HTR-8/SVneo (cell line): ENCODE data around the gene PRCC.

Source experiments
- DNase-seq: peaks from one replicate; pipeline ENCODE4 v3.0.0; 2011; ENCODE audit warnings: low spot score, mixed read lengths; ENCODE audit not compliant: insufficient read length
- FAIRE-seq: peaks from 2 replicates; lab custom pipeline; 2011; peaks lifted over from hg19 to GRCh38; lab: Jason Lieb, UNC

PRCC gene

DNA sequence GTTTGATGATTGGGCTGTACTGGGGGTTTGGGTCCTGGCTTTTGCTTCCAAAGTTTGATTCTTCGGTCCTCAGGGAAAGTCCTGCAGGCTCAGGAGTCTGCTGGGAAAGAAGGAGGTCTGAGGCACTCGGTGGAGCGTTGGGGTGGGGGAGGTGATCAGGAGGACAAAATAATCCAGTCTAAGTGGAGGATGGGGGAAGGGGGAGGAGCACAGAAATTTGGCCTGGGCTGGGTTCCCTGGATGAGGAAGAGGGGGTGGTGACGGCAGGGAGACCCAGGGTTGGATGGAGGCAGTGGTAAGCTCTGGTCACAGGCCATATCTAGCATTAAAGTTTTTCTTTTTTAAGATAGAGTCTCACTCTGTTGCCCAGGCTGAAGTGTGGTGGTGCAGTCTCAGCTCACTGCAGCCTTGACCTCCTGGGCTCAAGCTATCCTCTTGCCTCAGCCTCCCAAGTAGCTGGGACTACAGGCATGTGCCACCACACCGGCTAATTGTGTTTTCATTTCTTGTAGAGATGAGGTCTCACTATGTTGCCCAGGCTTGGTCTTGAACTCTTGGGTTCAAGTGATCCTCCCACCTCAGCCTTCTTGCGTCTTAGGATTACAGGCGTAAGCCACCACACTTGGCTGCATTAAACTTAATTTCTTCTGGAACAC lies 42.5 kb downstream of the PRCC start:
- FAIRE-seq: no peak
- DNase-seq: no peak

DNA sequence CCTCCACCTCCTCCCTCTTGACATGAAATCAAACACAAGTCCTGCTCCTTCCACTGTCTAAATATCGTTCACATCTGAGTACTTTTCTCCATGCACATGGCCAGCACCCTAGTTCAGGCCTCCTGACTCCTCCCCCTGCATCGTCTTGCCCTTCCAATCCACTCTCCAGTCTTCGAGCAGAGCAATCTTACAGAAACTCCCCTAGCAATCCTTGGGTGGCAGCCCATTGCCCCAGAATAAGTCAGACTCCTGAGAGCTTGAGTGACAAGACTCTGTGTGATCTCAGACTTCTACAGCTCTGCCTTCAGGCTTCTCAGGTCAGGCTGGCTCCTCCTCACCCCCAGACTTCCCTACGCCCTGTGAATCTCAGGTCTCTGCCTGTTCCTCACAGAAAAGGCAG lies 43.8 kb downstream of the PRCC start:
- no peak for DNase-seq
- no peak for FAIRE-seq

GRCh38 chr1:156812293-156812990 lies 45.1 kb downstream of the PRCC start:
- FAIRE-seq (no peak), DNase-seq (no peak)

DNA sequence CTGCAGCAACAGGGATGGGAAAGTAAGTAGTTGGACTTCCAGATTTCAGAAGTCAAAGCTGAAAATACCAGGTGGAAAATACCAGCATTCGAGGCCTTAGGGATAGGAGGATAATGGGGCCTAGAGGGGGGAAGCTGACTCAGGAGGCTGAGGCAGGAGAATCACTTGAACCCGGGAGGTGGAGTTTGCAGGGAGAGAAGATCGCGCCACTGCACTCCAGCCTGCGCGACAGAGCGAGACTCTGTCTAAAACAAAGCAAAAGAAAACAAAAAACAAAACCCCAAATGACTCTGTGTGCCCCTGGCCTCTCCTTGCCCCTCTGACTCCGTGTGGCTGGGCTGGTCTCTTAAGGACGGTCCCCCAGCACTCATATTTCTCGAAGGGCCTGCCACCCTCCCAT lies 46.0 kb downstream of the PRCC start:
- DNase-seq (no peak), FAIRE-seq (no peak)

DNA sequence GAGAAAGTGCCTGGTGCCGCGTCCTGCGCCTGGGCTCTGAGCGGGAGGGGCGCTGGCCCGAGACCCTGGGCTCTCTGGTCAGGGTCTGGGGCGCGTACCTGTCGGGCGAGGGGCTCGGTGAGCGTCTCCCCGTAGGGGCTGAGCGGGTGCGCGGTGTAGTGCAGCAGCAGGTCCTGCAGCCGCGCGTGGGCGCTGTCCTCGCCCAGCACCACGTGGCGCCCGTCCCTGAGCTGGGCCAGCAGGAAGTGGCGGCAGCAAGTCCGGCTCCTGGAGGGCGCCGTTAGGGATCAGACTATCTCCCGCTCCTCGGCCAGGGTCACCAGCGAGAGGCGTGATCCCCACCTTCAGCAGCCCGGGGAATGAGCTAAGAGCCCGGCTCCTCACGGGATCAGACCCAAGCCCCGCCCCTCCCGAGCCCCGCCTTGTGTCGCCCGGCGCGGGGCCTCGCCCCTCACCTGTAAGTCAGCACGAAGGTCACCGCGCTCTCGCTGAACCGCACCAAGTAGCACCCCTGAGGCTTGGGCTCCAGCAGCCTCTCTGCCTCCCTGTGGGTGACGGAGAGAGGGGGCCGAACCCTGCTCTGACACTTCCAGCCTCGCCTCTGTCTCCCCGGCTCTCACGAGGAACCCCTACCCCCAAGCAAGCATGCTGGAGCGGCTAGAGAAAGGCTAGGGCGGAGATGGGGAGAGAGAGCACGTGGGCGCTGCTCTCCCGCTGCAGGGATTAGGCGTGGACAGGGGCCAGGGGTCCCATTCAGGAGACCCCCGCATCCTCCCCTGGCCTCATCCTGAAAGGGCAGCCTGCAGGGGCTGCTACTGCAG lies 46.6 kb downstream of the PRCC start:
- no peak for DNase-seq

DNA sequence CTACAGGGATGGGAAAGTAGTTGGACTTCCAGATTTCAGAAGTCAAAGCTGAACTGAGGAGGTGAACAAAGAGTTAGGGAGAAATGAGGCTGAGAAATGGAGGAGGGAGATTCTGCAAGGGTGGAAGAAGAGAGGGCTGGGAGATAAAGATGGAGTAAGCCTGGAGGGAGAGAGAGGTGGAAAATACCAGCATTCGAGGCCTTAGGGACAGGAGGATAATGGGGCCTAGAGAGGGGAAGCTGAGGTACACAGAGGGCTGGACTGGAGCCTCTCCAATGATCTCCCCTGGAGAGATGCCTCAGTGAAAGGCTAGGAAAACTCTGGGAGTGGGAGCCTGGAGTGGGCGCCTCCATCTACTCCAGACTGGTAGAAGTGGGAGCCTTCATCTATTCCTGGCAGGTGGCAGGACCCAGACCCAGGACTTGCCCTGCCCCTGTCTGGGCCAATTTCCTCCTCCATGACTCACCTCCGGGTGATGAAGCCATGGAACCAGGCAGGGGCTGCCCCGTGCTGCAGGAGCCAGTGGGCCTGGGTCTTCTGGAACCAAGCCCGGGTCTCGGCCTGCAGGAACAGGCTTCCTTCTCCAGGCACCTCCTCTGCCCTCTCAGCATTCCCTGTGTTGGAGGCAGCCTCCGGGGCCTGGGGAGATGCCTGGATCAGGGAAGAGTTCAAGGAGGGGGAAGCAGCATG lies 47.4 kb downstream of the PRCC start:
- FAIRE-seq: no peak
- no peak for DNase-seq

More for the DNA sequence above, 46.6 kb downstream of the PRCC start:
- no peak for FAIRE-seq

DNA sequence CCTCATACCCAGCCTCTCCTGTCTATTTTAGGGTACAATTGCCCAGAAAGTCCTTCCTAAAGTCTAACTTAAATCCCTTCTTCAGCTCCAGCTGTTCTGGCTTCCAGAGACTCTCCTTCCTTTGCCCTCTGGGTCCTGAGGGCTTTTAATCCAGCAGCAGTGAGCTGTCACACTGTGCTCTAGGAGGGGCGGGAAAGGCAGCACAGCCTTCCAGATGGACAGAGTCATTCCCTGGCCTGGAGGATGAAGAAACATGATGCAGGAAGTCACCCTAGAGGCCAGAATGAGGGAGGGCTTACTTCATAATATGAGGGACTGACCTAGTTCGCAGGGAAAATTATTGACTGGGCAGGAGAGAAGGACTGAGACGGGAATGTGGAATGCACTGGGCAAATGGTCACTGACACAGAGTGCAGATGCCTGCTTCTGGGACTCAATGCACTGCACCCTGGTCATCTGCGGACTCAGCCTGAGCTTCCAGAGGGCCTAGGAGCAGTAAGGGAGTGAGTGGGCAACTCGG lies 48.0 kb downstream of the PRCC start:
- peak; percentile 59 for DNase-seq
- FAIRE-seq: no peak

DNA sequence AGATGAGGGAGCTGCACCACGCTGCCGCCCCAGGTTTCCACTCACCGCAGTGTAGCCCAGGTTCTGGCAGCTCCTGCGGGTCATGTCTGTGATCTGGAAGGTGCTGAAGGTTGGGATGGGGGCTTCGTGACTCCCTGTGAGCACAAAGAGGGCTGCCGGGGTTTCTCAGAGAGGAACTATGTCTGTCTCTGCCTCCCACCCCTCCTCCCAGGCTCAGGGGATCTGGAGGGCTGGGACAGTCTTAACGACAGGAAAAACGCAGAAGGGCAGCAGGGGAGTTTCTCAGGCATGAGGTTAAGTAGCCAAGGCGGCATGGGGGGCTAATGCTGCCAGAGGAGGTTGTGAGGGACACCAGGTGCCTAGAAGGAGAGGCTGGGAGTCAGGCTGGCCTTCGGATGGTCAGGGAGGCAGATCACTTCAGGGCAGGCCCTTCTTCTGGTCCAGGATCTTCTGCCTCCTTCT lies 48.7 kb downstream of the PRCC start:
- FAIRE-seq: no peak
- no peak for DNase-seq

GRCh38 chr1:156816561-156817328 lies 49.4 kb downstream of the PRCC start, which contains the start of gene SH2D2A:
Gene SH2D2A, minus strand, starts transcription at chr1:156816848. Its CDS starts 140 bp downstream, at chr1:156816708.
- FAIRE-seq (no peak), DNase-seq (no peak)

- FAIRE-seq: no peak
- no peak for DNase-seq
These were observed 54.5 kb downstream of the PRCC start for GRCh38 chr1:156821801-156822200.

GRCh38 chr1:156822680-156823079 lies 55.3 kb downstream of the PRCC start:
- DNase-seq (no peak), FAIRE-seq (no peak)

- DNase-seq: no peak
- FAIRE-seq: no peak
These were observed 56.0 kb downstream of the PRCC start for GRCh38 chr1:156823210-156823790.

DNA sequence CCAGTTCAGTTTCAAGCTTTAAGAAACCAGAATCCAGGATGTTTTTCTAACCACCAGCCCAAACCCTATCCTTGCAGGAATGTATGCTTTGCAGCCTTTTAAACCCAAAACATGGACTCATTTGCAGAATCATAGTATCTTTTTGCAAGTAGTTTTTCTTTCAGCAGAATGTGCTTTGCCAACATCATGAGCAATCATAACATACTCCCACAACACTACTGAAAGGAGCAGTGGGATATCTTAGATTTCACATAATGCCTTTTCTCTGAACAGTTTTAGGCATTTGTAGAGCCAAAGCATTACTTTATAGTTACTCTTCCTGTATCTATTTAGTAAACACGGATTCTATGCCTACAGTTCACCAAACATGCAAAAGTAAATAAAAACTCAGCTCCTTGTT lies 59.3 kb downstream of the PRCC start:
- DNase-seq (no peak), FAIRE-seq (no peak)

DNA sequence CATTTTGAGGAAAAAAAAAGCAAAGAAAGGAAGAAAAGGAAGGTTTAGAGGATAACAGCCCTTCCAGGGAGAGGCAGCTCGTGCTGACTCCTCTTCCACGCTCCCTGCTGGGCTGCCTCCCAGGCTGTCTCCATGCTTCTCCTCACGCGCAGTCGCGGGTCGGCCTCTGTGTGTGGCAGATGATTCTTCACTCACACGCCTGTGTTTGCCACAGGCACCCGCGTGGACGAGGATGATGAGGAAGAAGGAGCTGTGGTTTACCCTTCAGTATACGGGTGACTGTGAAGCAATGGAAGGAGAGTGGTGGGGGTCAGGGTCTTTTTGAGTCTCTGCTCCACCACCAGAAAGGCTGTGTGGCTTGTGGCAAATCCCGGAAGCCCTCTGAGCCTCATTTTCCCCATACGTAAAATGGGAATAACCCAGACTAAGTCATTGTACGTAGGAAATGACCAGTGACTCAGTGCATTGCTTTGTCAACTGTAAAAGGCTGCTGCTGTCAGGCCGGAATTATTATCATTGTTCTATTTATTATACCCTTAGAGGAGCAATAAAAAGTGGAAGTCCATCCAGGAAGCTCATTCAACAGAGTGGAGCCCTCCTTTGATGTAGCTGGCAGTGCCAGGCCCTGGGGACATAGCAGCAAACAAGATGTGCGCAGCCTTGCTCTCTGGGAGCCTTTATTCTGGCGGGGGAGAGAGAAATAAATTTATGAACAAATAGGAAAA lies 61.2 kb downstream of the PRCC start:
- FAIRE-seq (no peak), DNase-seq (no peak)

DNA sequence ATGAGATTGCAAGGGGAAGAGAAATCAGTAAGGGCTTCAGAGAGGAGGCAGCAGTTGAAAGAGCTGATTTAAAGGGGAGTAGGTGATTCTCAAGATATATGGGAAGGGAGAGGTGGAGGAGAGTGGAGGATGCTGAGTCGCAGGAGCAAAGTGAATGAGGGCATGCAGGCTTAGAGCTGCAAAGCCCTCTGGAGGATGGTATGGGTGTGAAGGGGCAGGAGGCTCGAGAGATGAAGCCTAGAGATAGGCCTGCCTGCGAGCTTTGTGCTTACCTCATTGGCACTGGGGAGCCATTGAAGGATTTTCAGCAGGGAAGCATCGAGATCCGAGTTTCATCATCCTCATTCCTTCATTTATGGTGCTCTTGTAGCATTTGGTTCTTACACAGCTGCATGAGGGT lies 65.1 kb downstream of the PRCC start:
- FAIRE-seq (no peak), DNase-seq (no peak)

- no peak for DNase-seq
- FAIRE-seq: no peak
These were observed 66.3 kb downstream of the PRCC start for GRCh38 chr1:156833603-156834002.

DNA sequence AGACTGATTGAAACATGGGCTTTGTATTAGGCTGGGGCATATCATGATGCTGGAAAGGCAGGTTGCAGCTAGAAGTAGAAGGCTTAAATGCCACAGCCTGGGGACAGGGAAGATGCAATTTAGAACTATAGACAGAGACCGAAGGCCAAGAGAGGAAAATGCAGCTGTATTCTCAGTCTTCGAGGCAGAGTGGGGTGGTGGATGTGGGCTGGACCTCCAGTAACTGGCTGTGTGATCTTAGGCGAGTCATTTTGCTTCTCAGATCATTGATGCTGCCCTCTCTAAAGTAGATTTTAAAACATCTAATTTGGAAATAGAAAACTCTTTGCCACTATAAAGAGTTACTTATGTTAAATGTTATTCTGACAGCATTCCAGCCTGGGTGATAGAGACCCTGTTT lies 67.0 kb downstream of the PRCC start:
- FAIRE-seq: no peak

DNA sequence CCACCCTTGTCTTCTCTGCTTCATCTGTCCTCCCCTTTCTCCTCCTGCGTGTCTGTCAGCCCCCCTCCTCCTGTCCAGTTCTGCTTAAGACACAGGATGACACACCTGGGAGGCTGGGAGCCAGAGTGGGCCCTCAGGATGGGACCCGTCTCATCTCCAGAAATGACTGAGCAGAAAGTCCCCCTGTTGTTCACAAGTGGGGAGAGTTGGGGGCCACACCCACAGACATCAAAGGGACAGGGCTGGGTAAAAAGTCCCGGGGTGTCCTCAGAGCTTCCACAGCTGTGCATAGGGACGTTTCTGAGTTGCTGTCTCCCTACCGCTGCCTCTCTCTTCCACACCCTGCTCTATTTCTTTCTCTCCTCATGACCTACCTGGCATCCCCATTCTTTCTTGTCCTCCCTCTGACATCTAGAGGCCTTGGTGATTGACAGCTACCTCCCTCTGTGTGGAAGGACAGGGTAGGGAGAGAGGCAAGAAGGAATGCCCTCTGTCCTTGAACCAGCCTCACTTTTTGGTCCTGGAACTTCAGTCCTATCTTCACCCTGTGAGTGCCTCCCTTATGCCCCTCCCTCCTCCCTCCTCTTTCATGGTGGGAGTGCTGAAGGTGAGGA lies 68.8 kb downstream of the PRCC start:
- FAIRE-seq: no peak
- DNase-seq: no peak

More for the DNA sequence above, 67.0 kb downstream of the PRCC start:
- DNase-seq: no peak
